H1 (cell line): ENCODE results near the gene CHST3. TPM values are rescaled to one million over a fixed set of nuclear protein-coding genes. Genes with fewer than 3 reads are reported as not detected.
A peak's percentile ranks its signal among the peaks of the same experiment; 100 is the strongest.

Experiments
- CTCF ChIA-PET: fragments of 300-600 bp; sonication (Branson Sonifier 250); formaldehyde crosslinking; loops from one replicate; lab custom pipeline; 2021; ENCODE audit not compliant: partially characterized antibody; lab: Charles Lee
- POLR2A ChIA-PET: fragments of 300-600 bp; sonication (Branson Sonifier 250); formaldehyde crosslinking; loops from one replicate; lab custom pipeline; 2021; ENCODE audit warnings: inconsistent platforms; ENCODE audit not compliant: partially characterized antibody; lab: Charles Lee
- DNase-seq, 2 experiments: peaks; one replicate each; pipeline versions ENCODE4 v3.0.0 to v3.0.0-alpha.2; 2010 to 2022; ENCODE audit warnings: low spot score in 2 of 2, low read depth in 1 of 2, mixed read lengths in 1 of 2
- FAIRE-seq: peaks from 2 replicates; lab custom pipeline; 2011; peaks lifted over from hg19 to GRCh38; lab: Jason Lieb, UNC
- H2AFZ ChIP-seq: 2 replicates; pipeline ENCODE4 v1.8.1; 2012; ENCODE audit warnings: low read length, inconsistent platforms
- H2AK5ac ChIP-seq: 2 replicates; pipeline ENCODE4 v1.6.1; 2013; ENCODE audit warnings: low read depth, low read length
- H2BK120ac ChIP-seq: replicated peaks from 2 replicates; pipeline ENCODE3; 2013; ENCODE audit warnings: low read depth, low read length, inconsistent platforms
- H2BK12ac ChIP-seq: 2 replicates; pipeline ENCODE4 v1.6.1; 2013; ENCODE audit warnings: low read depth, low read length
- H2BK15ac ChIP-seq: 2 replicates; pipeline ENCODE4 v1.6.1; 2013; ENCODE audit warnings: low read length
- H2BK20ac ChIP-seq: 2 replicates; pipeline ENCODE4 v1.6.1; 2013; ENCODE audit warnings: low read length
- H2BK5ac ChIP-seq: 2 replicates; pipeline ENCODE4 v1.6.1; 2013; ENCODE audit warnings: low read depth, low read length
- H3K14ac ChIP-seq: 2 replicates; pipeline ENCODE4 v1.6.1; 2013; ENCODE audit warnings: inconsistent platforms; ENCODE audit not compliant: insufficient read length
- H3K18ac ChIP-seq: 2 replicates; pipeline ENCODE4 v1.6.1; 2013; ENCODE audit warnings: low read length; ENCODE audit errors: extremely low read depth
- H3K23ac ChIP-seq: 2 replicates; pipeline ENCODE4 v1.6.1; 2013; ENCODE audit warnings: inconsistent platforms; ENCODE audit not compliant: insufficient read length
- H3K23me2 ChIP-seq: 2 replicates; pipeline ENCODE4 v1.6.1; 2013; ENCODE audit warnings: low read depth, low read length
- H3K27ac ChIP-seq: 2 replicates; pipeline ENCODE4 v1.6.1; 2011; ENCODE audit warnings: low read depth, low read length, inconsistent platforms
- H3K27me3 ChIP-seq, 4 experiments: replicated peaks in 1 of 4; 1 replicate in 1 of 4; 2 replicates in 3 of 4; pipeline versions ENCODE4 v1.6.1 to v1.8.1; 2011 to 2013; ENCODE audit warnings: low read length in 3 of 4, mild to moderate bottlenecking in 3 of 4, inconsistent platforms in 2 of 4, mixed read lengths in 2 of 4, moderate library complexity in 1 of 4; ENCODE audit not compliant: control insufficient read depth in 3 of 4, insufficient read depth in 3 of 4; ENCODE audit errors: extremely low read depth in 1 of 4
- H3K36me3 ChIP-seq, 4 experiments: 2 replicates each; pipeline versions ENCODE4 v1.6.1 to v1.8.1; 2011 to 2013; ENCODE audit warnings: mild to moderate bottlenecking in 4 of 4, low read length in 3 of 4, moderate library complexity in 2 of 4, control low read depth in 1 of 4, inconsistent platforms in 1 of 4; ENCODE audit not compliant: insufficient read depth in 4 of 4, control insufficient read depth in 2 of 4
- H3K4ac ChIP-seq: replicated peaks from 2 replicates; pipeline ENCODE3; 2013; ENCODE audit warnings: low read length, low read depth, mixed read lengths, inconsistent platforms; ENCODE audit not compliant: insufficient read length
- H3K4me1 ChIP-seq, 4 experiments: replicated peaks in 1 of 4; 1 replicate in 1 of 4; 2 replicates in 3 of 4; pipeline versions ENCODE4 v1.6.1 to v1.8.1; 2011 to 2013; ENCODE audit warnings: low read length in 3 of 4, inconsistent platforms in 2 of 4, mixed read lengths in 1 of 4; ENCODE audit not compliant: insufficient read depth in 4 of 4, control insufficient read depth in 3 of 4
- H3K4me2 ChIP-seq, 2 experiments: 2 replicates each; pipeline versions ENCODE4 v1.6.1 to v1.8.1; 2011 to 2013; ENCODE audit warnings: low read depth in 2 of 2, low read length in 2 of 2, control low read depth in 1 of 2, inconsistent platforms in 1 of 2, mild to moderate bottlenecking in 1 of 2; ENCODE audit not compliant: insufficient read depth in 1 of 2
- H3K4me3 ChIP-seq, 4 experiments: fragments of 200-600, 300-600 bp in 1 of 4; sonication (generic), shearing (Covaris generic), sonication (Bioruptor Twin) in 1 of 4; 2 replicates each; pipeline versions ENCODE4 v1.5.1 to v1.8.1; 2011 to 2016; ENCODE audit warnings: low read length in 4 of 4, low read depth in 3 of 4, control low read depth in 2 of 4, inconsistent platforms in 2 of 4, mild to moderate bottlenecking in 2 of 4, mixed read lengths in 1 of 4, moderate library complexity in 1 of 4; ENCODE audit not compliant: insufficient read depth in 2 of 4; ENCODE audit errors: extremely low read depth in 1 of 4
- H3K56ac ChIP-seq: replicated peaks from 2 replicates; pipeline ENCODE3; 2013; ENCODE audit warnings: low read depth, mild to moderate bottlenecking, mixed read lengths, low read length, inconsistent platforms; ENCODE audit not compliant: insufficient read length
- H3K79me1 ChIP-seq: 2 replicates; pipeline ENCODE4 v1.6.1; 2013; ENCODE audit warnings: low read depth, low read length, control low read depth
- H3K79me2 ChIP-seq, 2 experiments: 2 replicates each; pipeline versions ENCODE4 v1.6.1 to v1.8.1; 2012 to 2013; ENCODE audit warnings: low read length in 2 of 2, mild to moderate bottlenecking in 2 of 2, inconsistent platforms in 1 of 2; ENCODE audit not compliant: insufficient read depth in 2 of 2, control insufficient read depth in 1 of 2
- H3K9ac ChIP-seq, 4 experiments: replicated peaks in 1 of 4; 1 replicate in 1 of 4; 2 replicates in 3 of 4; pipeline versions ENCODE4 v1.6.1 to v1.8.1; 2011 to 2013; ENCODE audit warnings: low read depth in 3 of 4, low read length in 3 of 4, control low read depth in 2 of 4, mild to moderate bottlenecking in 2 of 4, moderate library complexity in 2 of 4, inconsistent platforms in 1 of 4; ENCODE audit errors: extremely low read depth in 1 of 4
- H3K9me3 ChIP-seq, 2 experiments: 2 replicates each; pipeline versions ENCODE4 v1.6.1 to v1.8.1; 2012 to 2013; ENCODE audit warnings: mild to moderate bottlenecking in 2 of 2, moderate library complexity in 2 of 2, control low read depth in 1 of 2, inconsistent platforms in 1 of 2, low read depth in 1 of 2, low read length in 1 of 2, mixed read lengths in 1 of 2; ENCODE audit not compliant: insufficient read depth in 2 of 2
- H4K20me1 ChIP-seq, 2 experiments: replicated peaks in 1 of 2; 2 replicates each; pipeline versions ENCODE3 to v1.8.1; 2011 to 2013; ENCODE audit warnings: inconsistent platforms in 2 of 2, low read length in 2 of 2, mild to moderate bottlenecking in 1 of 2; ENCODE audit not compliant: insufficient read depth in 2 of 2, control insufficient read depth in 1 of 2
- H4K5ac ChIP-seq: 2 replicates; pipeline ENCODE4 v1.6.1; 2013; ENCODE audit warnings: low read length, low read depth, mixed read lengths, inconsistent platforms; ENCODE audit not compliant: insufficient read length
- H4K8ac ChIP-seq: 2 replicates; pipeline ENCODE4 v1.8.0; 2013; ENCODE audit warnings: mild to moderate bottlenecking, moderate library complexity, low read length, inconsistent platforms; ENCODE audit not compliant: insufficient read depth; ENCODE audit errors: extremely low read depth
- H4K91ac ChIP-seq: replicated peaks from 2 replicates; pipeline ENCODE3; 2013; ENCODE audit warnings: low read length, mixed read lengths, inconsistent platforms; ENCODE audit not compliant: insufficient read length
- ATF2 ChIP-seq: IDR thresholded peaks from 2 replicates; pipeline ENCODE4 v1.6.1; 2012; ENCODE audit warnings: low read length, inconsistent platforms
- ATF3 ChIP-seq: IDR thresholded peaks from 2 replicates; pipeline ENCODE4 v1.6.1; 2011; ENCODE audit warnings: low read depth, mild to moderate bottlenecking, low read length; ENCODE audit not compliant: insufficient read depth
- KDM1A ChIP-seq: fragments of 200-600, 300-600 bp; sonication (generic); IDR thresholded peaks from 2 replicates; pipeline ENCODE4 v1.7.1; 2016; ENCODE audit warnings: mild to moderate bottlenecking, low read length, borderline replicate concordance
- KDM5A ChIP-seq: fragments of 200-600 bp; IDR thresholded peaks from 2 replicates; pipeline ENCODE4 v1.7.1; 2012; ENCODE audit warnings: mild to moderate bottlenecking, low read length, inconsistent platforms, mixed read lengths
- NANOG ChIP-seq: IDR thresholded peaks from 2 replicates; pipeline ENCODE4 v1.6.1; 2011; ENCODE audit warnings: low read length, low read depth, mild to moderate bottlenecking, inconsistent platforms; ENCODE audit not compliant: insufficient read depth, poor library complexity, severe bottlenecking
- RBBP5 ChIP-seq: IDR thresholded peaks from 2 replicates; pipeline ENCODE4 v1.7.1; 2012; ENCODE audit warnings: low read depth, mild to moderate bottlenecking, inconsistent platforms, low read length, moderate library complexity, borderline replicate concordance
- WGBS, 2 experiments: shearing (Covaris generic) in 1 of 2; methylation state at CpG; one replicate each; pipeline versions ENCODE4 v1.1.6 to v1.1.7; 2013 to 2015; ENCODE audit warnings: low lambda C conversion rate in 2 of 2, mixed read lengths in 2 of 2, inconsistent platforms in 1 of 2, low coverage in 1 of 2, missing lambda C conversion rate in 1 of 2; ENCODE audit not compliant: insufficient replicate concordance in 2 of 2, insufficient coverage in 1 of 2, insufficient read length in 1 of 2; ENCODE audit errors: extremely low coverage in 1 of 2, missing lambda C conversion rate in 1 of 2; 5-methylcytosine and 5-hydroxymethylcytosine counted together
- polyA plus RNA-seq, 7 experiments: library from polyadenylated mRNA; depleted of rRNA in 3 of 7; stranded (reverse) in 5 of 7; unstranded in 2 of 7; fragments of >200 nt in 5 of 7; fragments of 200-250 nt in 2 of 7; gene quantifications; 1 replicate in 5 of 7; 2 replicates in 1 of 7; 4 replicates in 1 of 7; pipeline versions ENCODE4 v1.2.1 to v1.2.3, GENCODE V29; 2011 to 2013; ENCODE audit warnings: missing spikeins in 2 of 7, mixed read lengths in 2 of 7
- total RNA-seq: library from RNA; stranded (reverse); fragmentation: NEBNext Ultra II Directional; extraction: Animal tissue kit (Norgen Biotek cat#: 25700); gene quantifications from 2 replicates; pipeline ENCODE4 v1.2.1, GENCODE V29; 2021

Gene CHST3
- total and polyA plus RNA-seq, 2 of the 8 experiments (the other 6 are each of a cell fraction or from before 2014, with no cell fraction given), result 2.0 to 5.8 TPM

GRCh38 chr10:71979692-71980062, 15.5 kb downstream of the CHST3 start:
- Histone ChIP-seq H4K8ac (peak overlapping the region; percentile 48; the same call in 1 of the 2 replicates), H3K27ac (no peak overlapping the region)
- 91% methylated on average over 5 of the region's 5 CpGs; no CpG with 5 or more reads in 1 of the 2 experiments for WGBS, 2 experiments

More at GRCh38 chr10:71979692-71980062, 15.5 kb downstream of the CHST3 start:
- no peak overlapping the region for H3K4ac ChIP-seq
- TF ChIP-seq KDM5A, result no peak
- TF ChIP-seq KDM1A, result no peak
- TF ChIP-seq RBBP5, result no peak
- TF ChIP-seq ATF2, result no peak
- TF ChIP-seq NANOG, result no peak
- TF ChIP-seq ATF3, result no peak
- TF ChIP-seq, all 59 proteins: peak for 0
- FAIRE-seq, result no peak
- no peak overlapping the region for H3K4me2 ChIP-seq
- no peak overlapping the region for H3K23ac ChIP-seq
- H2BK120ac ChIP-seq, result no peak overlapping the region
- no peaks in the 10 kb centered on the region for H3K23me2 ChIP-seq
- no peaks in the 10 kb centered on the region for H4K20me1 ChIP-seq
- no peak overlapping the region for H2BK20ac ChIP-seq
- H3K79me1 ChIP-seq, result no peaks in the 10 kb centered on the region
- no peaks in the 10 kb centered on the region for H3K79me2 ChIP-seq
- no peaks in the 10 kb centered on the region for H3K27me3 ChIP-seq
- CTCF ChIA-PET, result interaction anchor here (1.2 to 2.3 kb wide), 4 partner anchors 8 to 168 kb away, joined by 3 to 23 read pairs (median 6); no protein-coding TSS in a partner anchor
- H2AFZ ChIP-seq, result no peak overlapping the region
- no peak overlapping the region for H3K9ac ChIP-seq
- no peak overlapping the region for H3K4me3 ChIP-seq
- H4K5ac ChIP-seq, result no peak overlapping the region
- POLR2A ChIA-PET, result no interaction called here
- DNase-seq, result no peak
- H2BK15ac ChIP-seq, result no peak overlapping the region
- H4K91ac ChIP-seq, result no peak overlapping the region
- no peak overlapping the region for H2AK5ac ChIP-seq
- H3K14ac ChIP-seq, result no peak overlapping the region
- H3K4me1 ChIP-seq, result peaks cover 0 to 14% (median 4%) of the 10 kb centered on the region in 4 experiments; a peak in 4 of 7 replicates
- no peak overlapping the region for H2BK12ac ChIP-seq
- no peaks in the 10 kb centered on the region for H3K36me3 ChIP-seq
- H2BK5ac ChIP-seq, result no peak overlapping the region
- H3K56ac ChIP-seq, result no peak overlapping the region
- no peaks in the 10 kb centered on the region for H3K9me3 ChIP-seq
- H3K18ac ChIP-seq, result no peak overlapping the region
